HEK293 (cell line): ENCODE results near the gene PARPBP.

ENCODE experiments used
- ZNF169 ChIP-seq: fragments of 450-650 bp; formaldehyde crosslinking; IDR thresholded peaks from 2 replicates; pipeline ENCODE4 v1.5.1; 2016; ENCODE audit warnings: missing biosample characterization, missing genetic modification characterization
- TF ChIP-seq, protein P1 (sequence below): fragments of 450-650 bp; formaldehyde crosslinking; IDR thresholded peaks from 2 replicates; pipeline ENCODE4 v1.5.1; 2016; ENCODE audit warnings: missing biosample characterization, missing genetic modification characterization

DNA sequence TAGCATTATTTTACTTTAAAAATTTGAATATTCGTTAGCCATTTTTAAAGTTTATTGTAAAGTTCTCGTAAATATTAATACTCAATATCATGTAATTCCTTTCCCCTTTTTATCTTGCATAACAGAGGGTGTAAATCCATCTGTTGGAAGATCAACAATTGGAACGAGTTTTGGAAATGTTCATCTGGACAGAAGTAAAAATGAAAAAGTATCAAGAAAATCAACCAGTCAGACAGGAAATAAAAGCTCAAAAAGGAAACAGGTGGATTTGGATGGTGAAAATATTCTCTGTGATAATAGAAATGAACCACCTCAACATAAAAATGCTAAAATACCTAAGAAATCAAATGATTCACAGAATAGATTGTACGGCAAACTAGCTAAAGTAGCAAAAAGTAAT, 75.8 kb downstream of the PARPBP start:
- TF ChIP-seq ZNF169 (tag by site-specific recombination): no peak
- TF ChIP-seq, protein P1, sequence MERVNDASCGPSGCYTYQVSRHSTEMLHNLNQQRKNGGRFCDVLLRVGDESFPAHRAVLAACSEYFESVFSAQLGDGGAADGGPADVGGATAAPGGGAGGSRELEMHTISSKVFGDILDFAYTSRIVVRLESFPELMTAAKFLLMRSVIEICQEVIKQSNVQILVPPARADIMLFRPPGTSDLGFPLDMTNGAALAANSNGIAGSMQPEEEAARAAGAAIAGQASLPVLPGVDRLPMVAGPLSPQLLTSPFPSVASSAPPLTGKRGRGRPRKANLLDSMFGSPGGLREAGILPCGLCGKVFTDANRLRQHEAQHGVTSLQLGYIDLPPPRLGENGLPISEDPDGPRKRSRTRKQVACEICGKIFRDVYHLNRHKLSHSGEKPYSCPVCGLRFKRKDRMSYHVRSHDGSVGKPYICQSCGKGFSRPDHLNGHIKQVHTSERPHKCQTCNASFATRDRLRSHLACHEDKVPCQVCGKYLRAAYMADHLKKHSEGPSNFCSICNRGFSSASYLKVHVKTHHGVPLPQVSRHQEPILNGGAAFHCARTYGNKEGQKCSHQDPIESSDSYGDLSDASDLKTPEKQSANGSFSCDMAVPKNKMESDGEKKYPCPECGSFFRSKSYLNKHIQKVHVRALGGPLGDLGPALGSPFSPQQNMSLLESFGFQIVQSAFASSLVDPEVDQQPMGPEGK (tag by site-specific recombination): no peak
